ENCODE data around the gene NEK7. TPM values are rescaled to one million over a fixed set of nuclear protein-coding genes. Genes with fewer than 3 reads are reported as not detected.

The NEK7 gene
- total RNA-seq, 4 donors from 2014 or later, result 123 to 219 (median 141) TPM

- H3K9me3 ChIP-seq, result no peaks in the 10 kb centered on the region
- H3K27me3 ChIP-seq, result no peaks in the 10 kb centered on the region
- 64 to 65% methylated on average over 5 of the region's 5 CpGs for WGBS, 2 donors
- TF ChIP-seq EP300 (IDR thresholded peaks at IDR 0.05) (no peak), POLR2A (IDR thresholded peaks at IDR 0.05) (no peak), CTCF (IDR thresholded peaks at IDR 0.05) (no peak)
- no peak overlapping the region for H3K27ac ChIP-seq
- no peak for DNase-seq (ENCODE audit: low spot score in 2 of 2)
- no peak overlapping the region for H3K4me3 ChIP-seq
- no peaks in the 10 kb centered on the region for H3K36me3 ChIP-seq
- H3K4me1 ChIP-seq, result peaks cover 0 to 93% (median 33%) of the 10 kb centered on the region in 4 donors
These were observed 18.8 kb downstream of the NEK7 start for GRCh38 chr1:198175423-198176170.

GRCh38 chr1:198176179-198176578 is 19.4 kb downstream of the NEK7 start:
- TF ChIP-seq EP300 (IDR thresholded peaks at IDR 0.05) (no peak), POLR2A (IDR thresholded peaks at IDR 0.05) (no peak), CTCF (IDR thresholded peaks at IDR 0.05) (no peak)
- no peaks in the 10 kb centered on the region for H3K27me3 ChIP-seq

GRCh38 chr1:198177546-198177945 is 20.7 kb downstream of the NEK7 start:
- WGBS, 2 donors, result 46 to 48% methylated on average over 2 of the region's 2 CpGs
- no peak overlapping the region for H3K4me3 ChIP-seq
- no peak for DNase-seq (ENCODE audit: low spot score in 2 of 2)
- no peak overlapping the region for H3K27ac ChIP-seq
- TF ChIP-seq CTCF (IDR thresholded peaks at IDR 0.05) (no peak), EP300 (IDR thresholded peaks at IDR 0.05) (no peak), POLR2A (IDR thresholded peaks at IDR 0.05) (no peak)
- H3K36me3 ChIP-seq, result no peaks in the 10 kb centered on the region
- H3K9me3 ChIP-seq, result no peaks in the 10 kb centered on the region
- H3K4me1 ChIP-seq, result peaks cover 0 to 77% (median 24%) of the 10 kb centered on the region in 4 donors
- H3K27me3 ChIP-seq, result no peaks in the 10 kb centered on the region

More at GRCh38 chr1:198176179-198176578, 19.4 kb downstream of the NEK7 start:
- Histone ChIP-seq H3K27ac (no peak overlapping the region), H3K9me3 (no peaks in the 10 kb centered on the region), H3K4me1 (peaks cover 0 to 89% (median 33%) of the 10 kb centered on the region in 4 donors), H3K4me3 (no peak overlapping the region), H3K36me3 (no peaks in the 10 kb centered on the region)
- DNase-seq (ENCODE audit: low spot score in 2 of 2), result no peak
- WGBS, 2 donors, result 97 to 100% methylated on average over 1 of the region's 1 CpG

- Histone ChIP-seq H3K4me1 (peaks cover 0 to 68% (median 22%) of the 10 kb centered on the region in 4 donors), H3K4me3 (no peak overlapping the region), H3K27me3 (no peaks in the 10 kb centered on the region), H3K9me3 (no peaks in the 10 kb centered on the region), H3K27ac (no peak overlapping the region), H3K36me3 (no peaks in the 10 kb centered on the region)
- DNase-seq (ENCODE audit: low spot score in 2 of 2), result no peak
- TF ChIP-seq POLR2A (IDR thresholded peaks at IDR 0.05) (no peak), EP300 (IDR thresholded peaks at IDR 0.05) (no peak), CTCF (IDR thresholded peaks at IDR 0.05) (no peak)
- whole genome bisulfite sequencing, 2 donors, result 89 to 93% methylated on average over 1 of the region's 1 CpG
These were observed 21.8 kb downstream of the NEK7 start for GRCh38 chr1:198178615-198179014.

- 27 to 29% methylated on average over 2 of the region's 2 CpGs for WGBS, 2 donors
These were observed 22.8 kb downstream of the NEK7 start for GRCh38 chr1:198179556-198179981.

More at GRCh38 chr1:198179556-198179981, 22.8 kb downstream of the NEK7 start:
- no peak for DNase-seq (ENCODE audit: low spot score in 2 of 2)
- Histone ChIP-seq H3K9me3 (no peaks in the 10 kb centered on the region), H3K27ac (no peak overlapping the region), H3K27me3 (no peaks in the 10 kb centered on the region), H3K4me3 (no peak overlapping the region), H3K4me1 (peaks cover 0 to 61% (median 18%) of the 10 kb centered on the region in 4 donors), H3K36me3 (no peaks in the 10 kb centered on the region)
- no peak for TF ChIP-seq POLR2A (IDR thresholded peaks at IDR 0.05)
- TF ChIP-seq EP300 (IDR thresholded peaks at IDR 0.05), result no peak
- TF ChIP-seq CTCF (IDR thresholded peaks at IDR 0.05), result no peak

Data from tibial nerve (tissue), 4 donors.